GM12874 (cell line): ENCODE measurements around the gene ADM2.

Experiments
- TF ChIP-seq, protein P1 (sequence below): IDR thresholded peaks from 2 replicates; pipeline ENCODE4 v1.5.1; 2011; ENCODE audit warnings: low read depth, mild to moderate bottlenecking, control low read depth, low read length, moderate library complexity; ENCODE audit not compliant: insufficient read depth

Gene ADM2

DNA sequence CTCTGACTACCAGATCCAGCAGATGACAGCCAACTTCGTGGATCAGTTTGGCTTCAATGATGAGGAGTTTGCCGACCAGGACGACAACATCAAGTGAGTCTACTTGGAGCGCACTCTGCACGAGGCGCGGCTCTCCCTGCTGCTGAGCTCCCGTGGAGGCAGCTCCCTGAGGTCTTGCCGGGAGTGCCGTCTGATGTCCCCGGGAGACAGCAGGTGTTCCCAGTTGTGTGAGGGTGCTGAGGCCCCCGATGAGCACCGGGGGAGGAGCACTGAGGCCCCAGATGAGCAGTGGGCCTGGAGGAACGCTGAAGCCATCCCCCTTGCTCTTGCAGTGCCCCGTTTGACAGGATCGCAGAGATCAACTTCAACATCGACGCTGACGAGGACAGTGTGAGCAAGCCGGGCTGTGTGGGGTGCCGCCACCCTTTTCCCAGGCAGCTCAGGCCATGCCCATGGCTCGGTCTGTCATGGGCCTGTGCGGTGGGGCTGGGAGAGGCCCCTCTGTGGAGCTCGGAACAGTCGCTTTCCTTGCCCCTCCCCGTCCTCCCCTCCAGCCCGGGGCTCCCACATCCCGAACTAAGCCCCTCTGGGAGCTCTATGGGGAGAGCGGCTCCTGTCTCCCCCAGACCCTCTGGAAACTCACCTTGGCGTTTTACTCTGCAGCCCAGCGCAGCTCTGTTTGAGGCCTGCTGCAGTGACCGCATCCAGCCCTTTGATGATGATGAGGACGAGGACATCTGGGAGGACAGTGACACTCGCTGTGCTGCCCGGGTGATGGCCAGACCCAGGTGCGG, 43.6 kb upstream of the ADM2 start:
- TF ChIP-seq, protein P1, sequence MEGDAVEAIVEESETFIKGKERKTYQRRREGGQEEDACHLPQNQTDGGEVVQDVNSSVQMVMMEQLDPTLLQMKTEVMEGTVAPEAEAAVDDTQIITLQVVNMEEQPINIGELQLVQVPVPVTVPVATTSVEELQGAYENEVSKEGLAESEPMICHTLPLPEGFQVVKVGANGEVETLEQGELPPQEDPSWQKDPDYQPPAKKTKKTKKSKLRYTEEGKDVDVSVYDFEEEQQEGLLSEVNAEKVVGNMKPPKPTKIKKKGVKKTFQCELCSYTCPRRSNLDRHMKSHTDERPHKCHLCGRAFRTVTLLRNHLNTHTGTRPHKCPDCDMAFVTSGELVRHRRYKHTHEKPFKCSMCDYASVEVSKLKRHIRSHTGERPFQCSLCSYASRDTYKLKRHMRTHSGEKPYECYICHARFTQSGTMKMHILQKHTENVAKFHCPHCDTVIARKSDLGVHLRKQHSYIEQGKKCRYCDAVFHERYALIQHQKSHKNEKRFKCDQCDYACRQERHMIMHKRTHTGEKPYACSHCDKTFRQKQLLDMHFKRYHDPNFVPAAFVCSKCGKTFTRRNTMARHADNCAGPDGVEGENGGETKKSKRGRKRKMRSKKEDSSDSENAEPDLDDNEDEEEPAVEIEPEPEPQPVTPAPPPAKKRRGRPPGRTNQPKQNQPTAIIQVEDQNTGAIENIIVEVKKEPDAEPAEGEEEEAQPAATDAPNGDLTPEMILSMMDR = no peak

DNA sequence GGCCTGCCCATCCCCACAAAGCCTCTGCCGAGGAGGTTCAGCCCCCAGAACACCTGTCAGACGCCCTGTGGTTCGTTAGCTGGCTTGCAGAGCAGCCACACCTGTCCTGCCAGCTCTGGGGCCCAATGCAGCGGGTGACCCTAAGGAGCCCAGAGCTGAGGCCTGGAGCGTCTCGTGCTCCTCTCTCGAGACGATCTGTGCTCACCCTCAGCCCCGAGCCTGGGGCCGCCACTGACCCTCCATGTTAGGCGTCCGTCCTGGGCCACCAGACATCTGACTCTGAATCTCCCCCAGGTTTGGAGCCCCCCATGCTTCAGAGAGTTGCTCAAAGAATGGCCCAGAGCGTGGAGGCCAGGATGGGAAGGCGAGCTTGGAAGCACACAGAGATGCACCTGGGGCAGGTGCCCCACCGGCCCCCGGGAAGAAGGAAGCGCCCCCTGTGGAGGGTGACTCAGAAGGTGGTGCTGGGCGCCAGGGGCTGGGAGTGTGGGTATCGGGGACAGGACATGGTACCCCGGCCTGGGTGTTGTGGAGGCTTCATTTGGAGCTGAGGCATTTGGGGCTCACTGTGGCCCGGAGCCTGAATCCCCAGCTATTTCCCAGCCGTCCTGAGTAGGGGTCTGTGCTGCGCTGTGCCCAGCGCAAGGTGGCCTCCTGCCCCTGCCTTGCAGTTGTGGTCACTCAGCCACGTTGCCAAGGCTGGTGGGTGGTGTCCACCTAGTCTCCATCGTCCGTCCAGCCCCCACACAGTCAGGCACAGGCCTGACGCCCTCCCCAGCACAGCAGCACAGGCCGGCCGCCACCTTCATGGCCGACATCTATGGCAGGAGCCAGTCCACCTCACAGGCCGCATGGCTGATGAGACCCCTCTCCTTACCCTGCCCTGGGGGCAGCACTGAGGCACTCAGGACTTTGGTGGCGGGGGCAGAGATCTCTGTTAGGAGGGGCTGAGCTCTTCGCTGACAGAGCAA, 42.8 kb upstream of the ADM2 start:
- TF ChIP-seq, protein P1 = no peak

DNA sequence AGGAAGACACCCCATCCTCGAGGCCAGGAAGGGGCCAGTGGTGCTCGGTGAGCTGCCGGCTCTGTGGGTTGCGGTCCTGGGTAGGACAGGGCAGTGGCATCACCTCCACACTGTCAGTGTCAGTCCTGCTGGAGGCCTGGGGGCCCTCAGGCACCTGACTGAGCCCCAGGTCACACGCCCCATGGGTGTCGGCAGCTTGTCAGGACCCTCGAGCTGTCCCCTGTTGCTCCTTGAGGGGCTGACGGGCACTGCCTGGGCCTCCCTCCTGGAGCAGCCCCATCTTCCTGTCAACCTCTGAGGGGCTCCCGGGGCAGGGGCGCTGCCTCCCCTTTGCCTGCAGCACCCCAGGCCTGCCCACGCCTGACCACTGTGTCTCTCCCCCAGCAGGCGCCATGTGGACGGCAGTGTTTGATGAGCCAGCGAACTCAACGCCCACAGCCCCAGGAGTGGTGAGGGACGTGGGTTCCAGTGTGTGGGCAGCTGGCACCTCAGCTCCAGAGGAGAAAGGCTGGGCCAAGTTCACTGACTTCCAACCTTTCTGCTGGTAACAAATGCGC, 42.0 kb upstream of the ADM2 start:
- TF ChIP-seq, protein P1 = no peak

DNA sequence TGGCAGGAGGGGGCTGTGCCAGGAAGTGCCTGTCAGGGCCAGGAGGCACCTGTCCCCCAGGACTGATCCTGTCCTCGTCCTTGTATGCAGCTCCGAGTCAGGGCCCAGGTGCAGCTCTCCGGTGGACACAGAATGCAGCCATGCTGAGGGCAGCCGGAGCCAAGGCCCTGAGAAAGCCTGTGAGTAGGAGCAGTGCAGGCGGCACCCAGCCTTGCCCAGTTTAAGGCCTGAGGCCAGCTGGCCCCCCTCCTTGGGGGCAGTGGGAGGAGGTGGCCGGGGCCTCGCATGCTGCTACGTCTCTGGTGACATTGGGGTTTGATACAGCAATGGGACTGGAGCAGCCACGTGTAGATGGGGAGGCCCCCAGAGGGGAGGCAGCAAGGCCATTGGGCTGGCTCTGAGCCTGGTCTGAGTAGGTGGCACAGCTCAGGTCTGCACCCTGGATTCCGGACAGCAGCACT, 41.4 kb upstream of the ADM2 start:
- TF ChIP-seq, protein P1 = no peak

DNA sequence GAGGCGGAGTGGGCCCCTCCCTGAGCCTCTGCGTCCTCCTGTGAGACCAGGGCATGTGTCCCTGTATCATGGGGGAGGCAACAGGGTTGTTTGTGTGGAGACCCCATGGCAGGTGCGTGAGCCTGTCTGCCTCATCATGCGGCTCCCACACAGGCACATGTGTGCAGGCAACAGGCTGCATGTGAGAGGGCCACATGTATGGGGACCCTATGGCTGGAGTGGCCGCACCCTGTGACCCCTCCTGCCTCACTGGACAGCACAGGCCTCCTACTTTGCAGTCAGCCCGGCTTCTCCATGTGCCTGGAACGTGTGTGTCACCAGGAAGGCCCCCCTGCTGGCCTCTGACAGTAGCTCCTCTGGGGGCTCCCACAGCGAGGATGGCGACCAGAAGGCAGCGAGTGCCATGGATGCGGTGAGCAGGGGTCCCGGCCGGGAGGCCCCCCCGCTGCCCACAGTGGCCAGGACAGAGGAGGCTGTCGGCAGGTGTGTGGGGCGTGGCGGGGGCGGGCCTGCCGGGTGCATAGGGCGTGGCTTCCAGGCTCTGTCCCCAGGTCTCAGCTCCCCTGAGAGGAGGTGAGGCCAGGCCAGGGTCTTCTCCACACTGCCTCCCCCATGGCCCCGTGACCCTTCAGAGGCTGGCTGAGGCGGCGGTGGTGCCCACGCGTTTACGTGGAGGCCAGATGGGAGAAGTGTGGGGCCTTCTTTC, 40.6 kb upstream of the ADM2 start:
- TF ChIP-seq, protein P1 = no peak

DNA sequence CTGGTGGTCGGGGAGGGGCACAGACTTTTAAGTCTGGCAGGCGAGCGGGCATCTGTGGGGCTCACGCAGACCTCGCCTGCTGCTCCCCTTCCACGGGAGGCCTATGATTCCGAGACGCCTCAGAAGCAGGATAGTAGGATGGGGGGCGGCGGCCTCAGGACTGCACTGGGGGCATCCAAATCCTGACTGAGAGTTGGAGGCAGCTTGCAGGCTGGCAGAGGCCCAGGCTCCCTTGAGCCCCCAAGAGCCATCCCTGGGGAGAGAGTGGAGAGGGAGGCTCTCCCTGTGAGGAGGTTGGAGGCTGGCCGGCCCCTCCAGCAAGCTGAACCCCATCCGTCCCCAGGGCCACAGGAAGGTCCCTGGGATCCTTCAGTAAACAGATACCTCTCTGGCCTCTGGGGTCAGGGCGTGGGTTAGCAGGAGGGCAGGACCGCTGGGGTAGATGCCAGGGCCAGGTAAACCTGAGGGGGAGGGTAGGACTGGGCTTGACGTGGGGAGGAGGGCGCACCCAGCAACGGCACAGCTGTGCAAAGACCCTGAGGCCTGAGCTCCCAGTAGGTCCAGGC, 39.8 kb upstream of the ADM2 start:
- TF ChIP-seq, protein P1 = no peak
